Heart left ventricle (tissue), 13 donors: Measurements from ENCODE around the gene STRBP.

Experiments used
- CTCF ChIP-seq, 12 donors: fragments of 200-600 bp; sonication (generic) in 4 of 12; IDR thresholded peaks; one replicate each; pipeline versions ENCODE4 v1.5.0 to v1.8.0; 2018 to 2022; ENCODE audit warnings: antibody characterized with exemption in 12 of 12, mild to moderate bottlenecking in 5 of 12
- POLR2A ChIP-seq, 2 donors: fragments of 450-650 bp; IDR thresholded peaks; one replicate each; pipeline ENCODE4 v1.6.1; 2017; ENCODE audit warnings: antibody characterized with exemption in 2 of 2, mild to moderate bottlenecking in 2 of 2, moderate library complexity in 2 of 2
- donor health status: ischemic (EF 13 %, LVEDD 7.1; RV severe dilation, severe dysfunction).
- donor health status: DM: no; HTN: yes; CAD: no.
- donor health status: DM: no; HTN: no; CAD: no.
- donor health status: ischemic (EF 25% LVEDD 6.9; RV normal size, moderate dysfunction).
- donor health status: ischemic (EF 25% LVEDD 5.7; RV mildly dilated, moderate dysfunction).
- donor health status: ischemic (EF 35%, LVEDD 5.7; RV mildly dilated, moderate dysfunction).
- donor health status: nonischemic (EF 11% LVEDD 7.7; RV severe dilation, severe dysfunction).
- donor health status: DM: yes; HTN: yes; CAD: no.
- donor health status: PGD.
- donor health status: ischemic (EF 29% LVEDD 5.4; RV normal size, mild dysfunction).
- donor health status: nonischemic (EF 23%, LVEDD 6.1; RV moderate dilation, normal function).

GRCh38 chr9:123253204-123253603, 15.2 kb downstream of the STRBP start:
- TF ChIP-seq CTCF (IDR thresholded peaks at IDR 0.05) (no peak), POLR2A (IDR thresholded peaks at IDR 0.05) (no peak)
